Epithelial cell of proximal tubule (primary cell): Measurements from ENCODE around the gene UBE2G2. TPM values are rescaled to one million over a fixed set of nuclear protein-coding genes. Genes with fewer than 3 reads are reported as not detected.

Experiments used
- DNase-seq: peaks from one replicate; pipeline ENCODE4 v3.0.0-alpha.2; 2011; ENCODE audit warnings: low read depth
- H3K4me3 ChIP-seq: 2 replicates; pipeline ENCODE4 v1.5.1; 2011; ENCODE audit warnings: low read depth, mild to moderate bottlenecking, low read length
- total RNA-seq: library from RNA; depleted of rRNA; stranded (reverse); fragments of >200 nt; gene quantifications from 2 replicates; pipeline ENCODE4 v1.2.3, GENCODE V29; 2015
- TF ChIP-seq, protein P1 (sequence below): conservative IDR thresholded peaks from 2 replicates; pipeline ENCODE4 v1.5.1; 2012; ENCODE audit warnings: low read depth, mild to moderate bottlenecking, low read length

UBE2G2 gene
- total RNA-seq, 1 donor from 2014 or later: 29.6 TPM

DNA sequence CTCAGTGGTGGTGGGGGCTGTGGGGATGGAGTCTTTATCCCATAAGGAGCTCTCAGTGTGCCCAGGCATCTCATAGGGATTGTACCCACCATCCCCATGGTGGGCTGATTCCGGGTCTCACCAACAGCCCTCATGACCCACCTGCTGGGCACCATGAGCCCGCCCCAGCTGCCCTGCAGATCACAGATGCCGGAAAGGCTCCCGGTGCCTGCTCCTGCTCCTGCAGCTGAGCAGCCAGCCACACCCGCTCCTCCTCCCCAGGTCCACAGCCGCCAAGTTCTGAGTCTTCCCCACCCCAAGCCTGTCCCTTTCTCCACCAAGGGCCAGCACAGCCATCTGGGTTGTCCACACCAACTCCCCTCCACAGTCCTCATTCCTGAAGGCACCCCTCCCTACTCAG is 74.8 kb downstream of the UBE2G2 start:
- TF ChIP-seq, protein P1, sequence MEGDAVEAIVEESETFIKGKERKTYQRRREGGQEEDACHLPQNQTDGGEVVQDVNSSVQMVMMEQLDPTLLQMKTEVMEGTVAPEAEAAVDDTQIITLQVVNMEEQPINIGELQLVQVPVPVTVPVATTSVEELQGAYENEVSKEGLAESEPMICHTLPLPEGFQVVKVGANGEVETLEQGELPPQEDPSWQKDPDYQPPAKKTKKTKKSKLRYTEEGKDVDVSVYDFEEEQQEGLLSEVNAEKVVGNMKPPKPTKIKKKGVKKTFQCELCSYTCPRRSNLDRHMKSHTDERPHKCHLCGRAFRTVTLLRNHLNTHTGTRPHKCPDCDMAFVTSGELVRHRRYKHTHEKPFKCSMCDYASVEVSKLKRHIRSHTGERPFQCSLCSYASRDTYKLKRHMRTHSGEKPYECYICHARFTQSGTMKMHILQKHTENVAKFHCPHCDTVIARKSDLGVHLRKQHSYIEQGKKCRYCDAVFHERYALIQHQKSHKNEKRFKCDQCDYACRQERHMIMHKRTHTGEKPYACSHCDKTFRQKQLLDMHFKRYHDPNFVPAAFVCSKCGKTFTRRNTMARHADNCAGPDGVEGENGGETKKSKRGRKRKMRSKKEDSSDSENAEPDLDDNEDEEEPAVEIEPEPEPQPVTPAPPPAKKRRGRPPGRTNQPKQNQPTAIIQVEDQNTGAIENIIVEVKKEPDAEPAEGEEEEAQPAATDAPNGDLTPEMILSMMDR: no peak
- DNase-seq: no peak
- no peak overlapping the region for H3K4me3 ChIP-seq

DNA sequence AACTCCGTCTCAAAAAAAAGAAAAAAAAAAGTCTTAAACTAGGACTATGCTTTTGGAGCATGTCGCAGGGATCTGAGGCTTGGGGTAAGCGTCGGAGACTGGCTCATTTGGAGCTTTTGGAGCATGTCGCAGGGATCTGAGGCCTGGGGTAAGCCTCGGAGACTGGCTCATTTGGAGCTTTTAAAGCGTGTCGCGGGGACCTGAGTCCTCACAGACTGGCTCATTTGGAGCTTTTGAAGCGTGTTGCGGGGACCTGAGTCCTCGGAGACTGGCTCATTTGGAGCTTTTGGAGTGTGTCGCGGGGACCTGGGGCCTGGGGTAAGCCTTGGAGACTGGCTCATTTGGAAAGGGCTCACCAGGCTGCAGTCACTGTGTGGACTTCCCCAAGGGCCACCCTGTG is 76.7 kb downstream of the UBE2G2 start:
- no peak for DNase-seq
- H3K4me3 ChIP-seq: no peak overlapping the region
- TF ChIP-seq, protein P1: no peak

DNA sequence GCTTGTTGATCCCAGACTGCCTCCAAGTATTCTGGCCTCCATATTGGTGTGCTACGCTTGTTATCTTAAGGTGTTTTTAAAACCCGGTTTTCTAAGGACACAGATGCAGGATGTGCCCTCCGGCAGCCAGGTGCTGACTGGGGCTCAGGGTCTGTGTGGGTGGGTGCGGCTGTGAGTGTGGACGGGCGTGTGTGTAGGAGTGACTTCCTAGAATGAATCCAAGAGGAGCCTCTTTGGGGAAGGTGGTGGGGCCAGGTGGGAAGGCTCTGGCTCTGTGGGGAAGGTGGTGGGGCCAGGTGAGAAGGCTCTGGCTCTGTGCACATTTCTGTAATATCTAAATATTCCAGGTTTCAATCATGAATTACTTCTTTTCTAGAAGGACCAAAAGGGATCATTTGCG is 77.4 kb downstream of the UBE2G2 start:
- DNase-seq: no peak
- TF ChIP-seq, protein P1: no peak
- no peak overlapping the region for H3K4me3 ChIP-seq

- H3K4me3 ChIP-seq: no peak overlapping the region
- no peak for DNase-seq
- TF ChIP-seq, protein P1: no peak
Observed at GRCh38 chr21:44723177-44724131, 78.2 kb downstream of the UBE2G2 start.

GRCh38 chr21:44722731-44723130 is 78.9 kb downstream of the UBE2G2 start:
- TF ChIP-seq, protein P1: no peak
- DNase-seq: no peak
- no peak overlapping the region for H3K4me3 ChIP-seq

DNA sequence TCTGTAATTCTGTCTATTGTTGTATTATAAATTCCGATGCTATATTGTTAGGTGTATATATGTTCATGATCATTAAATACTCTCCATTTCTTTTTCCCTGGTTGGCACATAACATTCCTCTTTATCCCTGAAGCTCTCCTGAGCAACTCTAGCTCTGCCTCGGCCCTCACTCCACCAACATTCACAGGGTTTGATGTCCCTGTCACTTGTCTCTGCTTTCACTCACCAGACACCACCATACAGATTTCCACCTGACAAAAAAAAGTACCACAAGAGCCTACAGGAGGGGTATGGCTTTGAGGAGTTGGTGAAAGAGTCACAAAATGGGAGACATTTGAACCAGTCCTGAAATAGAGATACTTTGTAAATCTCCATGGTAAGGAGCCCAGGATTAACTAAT is 81.5 kb downstream of the UBE2G2 start:
- no peak for DNase-seq
- TF ChIP-seq, protein P1: no peak

More for the DNA sequence above, 81.5 kb downstream of the UBE2G2 start:
- no peak overlapping the region for H3K4me3 ChIP-seq

Other genes starting within 250 kb of the UBE2G2 start
- not detected in 2 replicates for gene KRTAP10-3, start 243.0 kb downstream of the UBE2G2 start, total RNA-seq
- gene KRTAP10-4, start 228.1 kb downstream of the UBE2G2 start, total RNA-seq: not detected in 2 replicates
- not detected in 2 replicates for gene KRTAP10-5, start 221.2 kb downstream of the UBE2G2 start, total RNA-seq
- gene KRTAP10-6, start 209.3 kb downstream of the UBE2G2 start, total RNA-seq: not detected in 2 replicates
- not detected in 2 replicates for gene KRTAP10-7, start 201.2 kb downstream of the UBE2G2 start, total RNA-seq
- not detected in 2 replicates for gene KRTAP10-8, start 189.7 kb downstream of the UBE2G2 start, total RNA-seq
- gene KRTAP10-9, start 174.7 kb downstream of the UBE2G2 start, total RNA-seq: not detected in 2 replicates
- not detected in 2 replicates for gene KRTAP10-10, start 164.5 kb downstream of the UBE2G2 start, total RNA-seq
- gene KRTAP10-11, start 155.4 kb downstream of the UBE2G2 start, total RNA-seq: not detected in 2 replicates
- gene KRTAP12-4, start 147.2 kb downstream of the UBE2G2 start, total RNA-seq: not detected in 2 replicates
- gene KRTAP12-3, start 143.9 kb downstream of the UBE2G2 start, total RNA-seq: not detected in 2 replicates
- gene KRTAP12-2, start 134.9 kb downstream of the UBE2G2 start, total RNA-seq: not detected in 2 replicates
- not detected in 2 replicates for gene KRTAP12-1, start 119.7 kb downstream of the UBE2G2 start, total RNA-seq
- gene KRTAP10-12, start 104.6 kb downstream of the UBE2G2 start, total RNA-seq: not detected in 2 replicates
- not detected in 2 replicates for gene TSPEAR, start 90.2 kb downstream of the UBE2G2 start, total RNA-seq
- 58.7 and 86.0 TPM in 2 replicates for gene SUMO3, start 16.2 kb upstream of the UBE2G2 start, total RNA-seq
- gene PTTG1IP, start 71.9 kb upstream of the UBE2G2 start, total RNA-seq: 311 and 421 TPM in 2 replicates
- gene ITGB2, start 119.1 kb upstream of the UBE2G2 start, total RNA-seq: 3.0 and 3.5 TPM in 2 replicates
- gene SLX9, start 138.2 kb upstream of the UBE2G2 start, total RNA-seq: 35.7 and 52.1 TPM in 2 replicates